Caki2 (cell line): Measurements from ENCODE around the gene RBM41. TPM values are rescaled to one million over a fixed set of nuclear protein-coding genes. Genes with fewer than 3 reads are reported as not detected.
A peak's percentile ranks its signal among the peaks of the same experiment; 100 is the strongest.
"Not testable (repeated sequence)": the region's sequence is repeated elsewhere in the genome, so short reads cannot be mapped to it uniquely, and the experiment has no call there.

ENCODE experiments used
- DNase-seq: peaks from one replicate; pipeline ENCODE4 v3.0.0-alpha.2; 2015; ENCODE audit warnings: low read depth
- in situ Hi-C: cut with HindIII; loops from 2 replicates; pipeline ENCODE4 v1.10.0; 2016; ENCODE audit warnings: low sequenced_read_pairs, low pct_unique_long_range_greater_than_20kb, mixed read lengths
- total RNA-seq: library from RNA; depleted of rRNA; stranded (reverse); fragments of >200 nt; shearing (Covaris generic); gene quantifications from 2 replicates; pipeline ENCODE4 v1.2.3, GENCODE V29; 2014; ENCODE audit warnings: low replicate concordance; rRNA removed

Gene RBM41
- total RNA-seq, result 14.8 and 16.7 TPM in 2 replicates

DNA sequence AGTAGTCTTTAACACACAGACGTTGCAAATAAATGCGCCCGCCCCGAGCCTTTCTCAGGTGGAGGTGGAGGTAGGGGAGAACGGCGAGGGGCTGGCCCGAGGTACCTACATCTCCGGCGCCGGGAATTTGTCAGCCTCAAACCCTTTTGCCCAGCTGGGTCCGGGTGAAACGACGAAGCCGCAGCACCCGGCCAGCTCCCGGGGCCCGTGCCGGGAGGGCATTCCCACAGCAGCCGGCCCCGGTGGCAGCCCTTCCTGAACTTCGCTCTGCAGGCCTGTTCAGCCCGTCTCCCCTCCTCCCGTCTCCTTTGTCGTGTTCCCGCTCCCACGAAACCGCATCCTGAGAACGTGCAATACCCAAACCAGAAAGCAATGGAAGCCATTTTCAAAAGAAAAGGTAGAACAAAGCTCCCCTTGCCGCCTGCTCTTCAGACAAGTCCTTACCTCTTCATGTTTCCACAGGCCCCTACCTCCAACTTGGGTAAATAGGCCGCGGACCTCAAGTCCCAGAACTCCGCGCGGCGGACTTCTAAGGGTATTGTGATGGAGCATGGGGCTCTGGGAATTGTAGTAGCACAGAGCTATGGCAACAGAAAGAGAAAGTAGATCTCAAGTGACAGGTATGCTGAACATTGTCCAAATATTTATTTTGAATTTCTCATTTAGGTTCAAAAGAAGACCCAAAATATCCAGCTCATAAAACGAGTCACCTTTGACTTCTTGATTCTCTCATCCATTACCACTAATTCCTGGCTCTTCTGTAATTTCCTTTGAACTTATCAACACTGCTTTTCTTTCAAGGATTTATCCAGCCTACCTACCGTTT lies at the start of gene RBM41:
Gene RBM41 (minus strand): TSS at position 501 of the 826 bp plus-strand sequence. CDS start 49 bp downstream, at position 452.
- DNase-seq, result peak; percentile 75
- in situ Hi-C loops, result no loop called here

DNA sequence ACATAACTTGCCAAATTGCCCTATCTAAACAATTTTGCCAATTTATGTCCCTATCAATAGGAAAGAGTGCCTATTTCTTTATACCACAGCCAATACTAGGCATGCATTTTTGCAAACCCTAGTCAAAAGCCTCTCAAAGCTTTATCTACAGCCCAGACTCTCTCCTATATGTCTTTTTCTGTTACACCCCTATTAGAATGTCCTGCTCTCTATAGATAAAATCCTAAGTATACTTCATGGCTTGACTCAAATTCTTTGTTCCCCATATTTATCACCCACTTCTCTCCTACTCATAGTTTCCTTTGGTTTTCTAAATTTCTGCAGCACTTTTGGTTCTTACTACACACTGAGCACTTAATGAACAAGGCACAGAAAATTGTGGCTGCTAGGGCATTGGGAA lies 49.6 kb upstream of the RBM41 start:
- DNase-seq, result no peak
- in situ Hi-C loops, result no loop called here

DNA sequence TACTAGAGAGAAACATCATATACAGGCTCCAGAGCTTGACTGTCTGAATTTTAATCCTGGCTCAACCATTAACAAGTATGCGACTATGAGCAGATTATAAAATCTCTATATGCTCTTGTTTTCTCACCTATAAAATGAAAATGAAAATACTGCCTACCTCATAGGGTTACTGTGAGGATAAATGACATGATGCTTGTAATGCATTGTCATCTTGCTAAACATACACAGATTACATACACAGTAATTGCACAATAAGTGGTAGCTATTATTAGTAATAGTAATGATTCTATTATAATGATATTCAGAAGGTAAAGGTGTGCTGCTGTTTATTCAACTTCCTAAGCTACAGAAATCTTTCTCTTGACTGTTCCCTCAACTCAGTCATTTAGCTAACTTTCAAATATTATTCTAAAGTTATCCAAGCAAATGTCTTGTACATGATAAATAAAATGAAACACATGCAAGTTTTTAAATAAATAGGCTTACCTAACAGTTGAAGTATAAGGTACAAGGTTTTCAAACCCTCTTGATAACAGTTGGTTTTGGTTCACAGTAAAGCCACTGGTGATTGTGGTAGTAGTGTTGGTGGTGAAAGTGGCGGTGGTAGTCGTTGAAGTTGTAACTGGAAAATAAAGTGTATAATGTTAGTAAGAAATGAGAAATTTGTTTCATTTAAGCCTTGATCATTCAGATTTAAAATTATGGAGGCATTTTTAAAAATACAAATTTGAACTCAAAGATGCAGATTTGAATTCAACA lies 48.7 kb upstream of the RBM41 start:
- DNase-seq, result no peak
- in situ Hi-C loops, result no loop called here

DNA sequence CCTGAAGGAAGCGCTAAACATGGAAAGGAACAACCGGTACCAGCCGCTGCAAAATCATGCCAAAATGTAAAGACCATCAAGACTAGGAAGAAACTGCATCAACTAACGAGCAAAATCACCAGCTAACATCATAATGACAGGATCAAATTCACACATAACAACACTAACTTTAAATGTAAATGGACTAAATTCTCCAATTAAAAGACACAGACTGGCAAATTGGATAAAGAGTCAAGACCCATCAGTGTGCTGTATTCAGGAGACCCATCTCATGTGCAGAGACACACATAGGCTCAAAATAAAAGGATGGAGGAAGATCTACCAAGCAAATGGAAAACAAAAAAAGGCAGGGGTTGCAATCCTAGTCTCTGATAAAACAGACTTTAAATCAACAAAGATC lies 39.0 kb upstream of the RBM41 start:
- in situ Hi-C loops, DNase-seq: not testable (repeated sequence)

DNA sequence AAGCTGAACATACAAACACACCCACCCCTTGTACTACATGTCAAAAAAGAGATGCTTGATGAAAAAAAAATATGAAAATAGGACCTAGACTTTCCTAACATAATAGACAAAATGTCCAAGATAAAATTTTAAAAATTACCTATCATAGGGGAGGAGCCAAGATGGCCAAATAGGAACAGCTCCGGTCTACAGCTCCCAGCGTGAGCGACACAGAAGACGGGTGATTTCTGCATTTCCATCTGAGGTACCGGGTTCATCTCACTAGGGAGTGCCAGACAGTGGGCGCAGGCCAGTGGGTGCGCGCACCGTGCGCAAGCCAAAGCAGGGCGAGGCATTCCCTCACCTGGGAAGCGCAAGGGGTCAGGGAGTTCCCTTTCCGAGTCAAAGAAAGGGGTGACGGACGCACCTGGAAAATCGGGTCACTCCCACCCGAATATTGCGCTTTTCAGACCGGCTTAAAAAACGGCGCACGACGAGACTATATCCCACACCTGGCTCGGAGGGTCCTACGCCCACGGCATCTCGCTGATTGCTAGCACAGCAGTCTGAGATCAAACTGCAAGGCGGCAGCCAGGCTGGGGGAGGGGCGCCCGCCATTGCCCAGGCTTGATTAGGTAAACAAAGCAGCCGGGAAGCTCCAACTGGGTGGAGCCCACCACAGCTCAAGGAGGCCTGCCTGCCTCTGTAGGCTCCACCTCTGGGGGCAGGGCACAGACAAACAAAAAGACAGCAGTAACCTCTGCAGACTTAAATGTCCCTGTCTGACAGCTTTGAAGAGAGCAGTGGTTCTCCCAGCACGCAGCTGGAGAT lies 37.2 kb upstream of the RBM41 start:
- DNase-seq, in situ Hi-C loops: not testable (repeated sequence)

DNA sequence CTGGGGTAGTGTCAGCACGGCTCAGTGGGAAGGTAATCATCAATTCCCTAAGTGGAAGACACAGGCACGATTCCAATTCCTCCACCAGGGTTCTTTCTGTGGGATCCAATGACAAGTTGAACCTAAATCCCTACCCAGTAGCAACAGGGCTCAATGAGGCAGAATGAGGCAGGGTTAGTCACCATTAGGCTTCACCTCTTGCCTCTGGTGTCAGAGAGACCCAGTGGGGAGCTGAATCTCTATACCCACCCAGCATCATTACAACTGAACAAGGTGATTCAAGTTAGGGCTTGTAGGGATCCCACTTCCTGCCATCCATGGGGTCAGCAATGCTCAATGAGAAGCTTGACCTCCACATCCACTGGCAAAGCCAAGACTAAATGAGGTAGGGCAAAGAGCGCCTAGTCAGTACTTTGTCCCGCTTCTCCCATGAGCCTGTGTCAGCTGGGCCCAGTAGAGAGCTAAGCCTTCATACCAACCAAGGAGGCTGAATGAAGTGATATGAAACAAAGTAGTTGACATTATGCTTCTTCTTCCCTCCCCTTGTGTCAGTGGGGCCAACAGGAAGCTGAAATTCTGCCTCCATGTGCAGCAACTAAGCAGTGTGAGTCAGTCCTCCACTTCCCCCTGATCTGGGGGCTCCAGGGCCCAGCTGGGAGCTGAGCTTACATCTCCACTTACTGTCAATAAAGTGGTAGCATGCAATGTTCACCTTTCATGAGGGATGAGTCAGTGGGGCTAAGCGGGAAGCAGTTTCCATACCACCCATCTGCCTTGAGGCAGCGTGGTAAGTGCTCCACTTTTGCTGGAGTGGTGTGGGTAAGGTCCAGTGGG lies 36.4 kb upstream of the RBM41 start:
- DNase-seq, result peak; percentile 27
- in situ Hi-C loops, result no loop called here

DNA sequence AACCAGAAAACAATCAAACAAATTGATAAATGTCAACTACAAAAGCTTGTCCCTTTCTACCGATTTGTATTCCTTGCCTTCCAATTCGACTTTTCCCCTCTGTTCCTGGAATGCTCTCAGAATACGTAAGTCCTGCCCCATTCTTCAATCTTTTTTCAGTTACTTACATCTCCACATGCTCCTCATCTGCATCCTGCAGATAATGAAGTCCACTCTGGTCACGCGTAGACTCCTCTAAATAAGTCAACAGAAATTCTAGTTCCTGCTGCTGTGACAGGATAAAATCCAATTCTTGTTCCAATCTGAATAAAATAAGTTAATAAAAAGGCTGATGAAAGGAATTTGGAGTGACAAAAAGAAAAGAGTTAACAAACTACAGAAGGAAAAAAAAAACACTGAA lies 34.4 kb upstream of the RBM41 start:
- no peak for DNase-seq
- in situ Hi-C loops, result no loop called here

DNA sequence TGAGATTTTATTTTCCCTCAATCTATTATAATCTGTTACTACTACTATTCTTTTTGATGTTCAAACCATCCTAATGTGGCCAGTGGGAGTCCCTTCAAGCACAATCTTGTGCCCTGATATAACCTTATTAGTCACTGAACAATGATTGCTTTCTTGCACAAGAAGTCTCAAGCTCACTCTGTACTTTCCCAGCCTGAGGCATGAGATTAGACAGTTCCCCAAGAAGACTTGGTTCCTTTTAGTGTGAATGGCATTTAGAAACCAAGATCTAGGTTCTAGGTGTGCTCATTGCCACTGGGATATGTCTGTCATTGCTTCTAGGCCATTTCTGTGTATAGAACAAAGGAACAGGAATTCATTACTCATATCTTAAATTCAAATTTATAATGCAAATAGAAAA lies 28.0 kb upstream of the RBM41 start:
- in situ Hi-C loops, result no loop called here
- no peak for DNase-seq

DNA sequence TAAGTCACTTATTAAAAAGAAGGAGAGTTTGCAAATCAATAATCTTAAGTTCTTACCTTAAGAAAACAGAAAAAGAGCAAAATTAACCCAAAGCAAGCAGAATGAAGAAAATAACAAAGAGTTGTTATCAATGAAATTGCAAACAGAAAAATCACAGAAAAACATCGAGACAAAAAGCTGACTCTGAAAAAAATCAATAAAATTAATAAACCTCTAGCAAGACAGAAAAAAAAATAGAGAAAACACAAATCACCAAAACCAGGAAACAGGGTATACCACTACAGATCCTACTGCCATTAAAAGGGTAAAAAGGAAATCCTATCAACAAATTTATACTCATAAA lies 17.3 kb upstream of the RBM41 start:
- no peak for DNase-seq
- in situ Hi-C loops, result no loop called here

DNA sequence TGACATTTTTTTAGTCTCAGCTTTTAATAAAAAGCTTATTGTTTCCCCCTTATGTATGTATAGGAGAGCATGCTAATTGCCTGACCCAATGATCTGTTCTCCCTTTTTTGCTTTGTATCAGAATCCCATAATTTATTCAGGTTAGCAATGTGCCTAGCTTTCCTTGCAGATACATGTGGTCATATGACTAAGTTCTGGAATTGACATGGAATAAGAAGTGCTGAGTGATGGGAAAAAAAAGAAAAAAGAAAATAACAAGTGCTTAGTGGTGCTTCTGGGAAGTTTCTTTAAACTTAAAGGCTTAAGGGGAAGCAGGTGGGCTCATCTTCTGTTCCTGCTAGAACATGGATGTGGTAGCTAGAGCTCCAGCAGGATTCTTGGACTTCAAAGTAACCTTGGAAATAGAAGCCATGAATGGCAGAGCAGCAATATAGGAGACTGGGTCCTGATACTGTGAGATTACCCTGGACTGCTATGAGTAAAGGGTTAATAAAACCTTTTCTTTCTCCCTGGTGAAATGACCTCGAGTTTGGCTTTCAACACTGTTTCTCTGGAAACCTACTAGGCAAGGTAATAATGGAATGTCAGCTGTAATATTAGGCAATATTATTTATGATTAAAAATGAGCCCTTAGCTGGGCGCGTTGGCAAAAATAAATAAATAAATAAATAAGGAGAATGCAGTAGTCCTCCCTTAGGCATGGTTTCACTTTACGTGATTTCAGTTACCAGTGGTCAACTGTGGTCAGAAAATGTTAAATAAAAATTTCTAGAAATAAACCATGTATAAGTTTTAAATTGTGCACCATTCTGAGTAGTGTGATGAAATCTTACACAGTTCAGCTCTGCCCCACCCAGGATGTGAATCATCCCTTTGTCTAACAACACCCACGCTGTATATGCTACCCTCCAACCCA lies 16.7 kb upstream of the RBM41 start:
- peak; percentile 35 for DNase-seq
- in situ Hi-C loops, result no loop called here

DNA sequence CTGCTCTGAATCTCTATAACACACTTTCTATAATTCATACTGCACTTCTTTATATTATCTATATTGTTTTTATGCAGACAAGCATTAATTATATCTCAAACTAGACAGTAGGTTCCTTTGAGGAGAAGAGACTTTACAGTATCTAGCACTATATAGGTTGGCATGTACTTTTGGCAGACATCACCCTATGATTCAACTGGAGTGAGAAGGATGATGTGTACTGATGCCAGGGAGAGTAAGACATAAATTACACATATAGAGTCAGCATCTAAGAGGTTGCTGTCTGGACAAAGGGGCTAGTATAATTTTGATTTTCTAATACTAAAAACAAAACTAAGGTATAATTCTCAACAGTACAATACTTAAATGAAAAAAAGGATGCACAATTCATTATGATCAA lies 5.1 kb upstream of the RBM41 start:
- in situ Hi-C loops, result no loop called here
- DNase-seq, result no peak

DNA sequence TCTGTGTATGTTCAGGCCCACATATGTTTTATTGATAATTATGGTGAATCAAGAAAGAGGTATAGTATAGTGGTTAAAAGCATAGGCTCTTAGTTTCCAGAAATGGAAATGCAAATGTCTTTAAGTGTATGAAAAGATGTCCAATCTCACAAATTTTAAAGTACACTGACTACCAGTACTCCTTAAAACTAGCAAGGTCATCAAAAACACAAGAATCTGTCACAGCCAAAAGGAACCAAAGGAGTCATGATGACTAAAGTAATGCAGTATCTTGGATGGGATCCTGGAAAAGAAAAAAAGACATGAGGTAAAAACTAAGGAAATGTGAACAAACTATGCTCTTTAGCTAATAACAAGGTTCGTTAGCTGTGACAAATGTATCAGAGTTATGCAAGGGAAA lies 661 bp upstream of the RBM41 start:
- in situ Hi-C loops, result no loop called here

DNA sequence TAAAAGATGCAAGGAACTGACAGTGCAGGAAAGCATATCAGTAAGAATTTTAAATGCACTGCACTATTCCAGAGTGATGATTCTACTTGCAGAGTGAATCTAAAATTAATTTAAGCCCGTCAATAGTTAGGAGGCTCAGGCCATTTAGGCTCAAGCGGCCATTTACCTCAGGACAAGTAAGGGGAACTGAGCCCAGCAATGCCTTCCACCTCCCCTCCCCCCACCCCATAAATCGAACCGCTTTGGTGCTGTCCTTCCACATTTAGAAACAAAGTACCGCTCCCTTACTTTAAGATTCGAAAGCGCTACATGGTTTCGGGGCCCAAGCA lies 665 bp downstream of the RBM41 start:
- no peak for DNase-seq
- in situ Hi-C loops, result no loop called here

More for the DNA sequence above, 661 bp upstream of the RBM41 start:
- no peak for DNase-seq

DNA sequence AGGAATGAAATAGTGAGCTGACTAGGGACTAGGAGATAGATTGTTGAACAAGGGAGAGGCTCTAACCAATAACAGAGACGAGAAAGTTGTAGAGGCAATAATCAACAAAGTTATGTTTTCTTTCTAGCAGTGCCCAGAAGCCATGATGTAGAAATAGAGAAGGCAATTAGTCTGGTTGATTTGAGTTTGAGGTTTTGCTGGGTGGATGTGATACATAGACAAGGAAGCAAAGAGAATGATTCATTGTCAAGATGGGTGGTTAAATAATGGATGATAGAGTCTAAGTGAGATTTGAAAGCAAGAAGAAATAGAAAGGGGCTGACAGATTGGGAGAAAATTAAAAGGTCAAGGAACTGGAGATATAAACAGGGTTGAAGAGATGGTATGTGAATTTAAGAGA lies 11.2 kb downstream of the RBM41 start:
- in situ Hi-C loops, result no loop called here
- DNase-seq, result no peak

DNA sequence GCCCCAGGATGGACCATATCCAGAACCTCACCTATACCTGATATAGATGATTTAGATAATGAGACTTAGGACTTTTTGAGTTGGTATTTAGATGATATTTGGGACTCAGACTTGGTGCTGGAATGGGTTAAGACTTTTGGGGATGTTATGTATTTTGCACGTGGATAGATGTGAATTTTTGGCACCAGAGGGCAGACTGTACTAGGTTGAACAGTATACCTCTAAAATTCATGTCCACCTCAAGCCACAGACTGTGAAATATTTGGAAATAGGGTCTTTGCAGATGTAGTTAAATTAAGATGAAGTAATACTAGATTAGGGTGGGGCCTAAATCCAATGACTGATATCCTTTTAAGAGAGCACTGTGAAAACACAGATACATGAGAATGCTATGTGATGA lies 15.6 kb downstream of the RBM41 start:
- peak; percentile 6 for DNase-seq
- in situ Hi-C loops, result no loop called here

DNA sequence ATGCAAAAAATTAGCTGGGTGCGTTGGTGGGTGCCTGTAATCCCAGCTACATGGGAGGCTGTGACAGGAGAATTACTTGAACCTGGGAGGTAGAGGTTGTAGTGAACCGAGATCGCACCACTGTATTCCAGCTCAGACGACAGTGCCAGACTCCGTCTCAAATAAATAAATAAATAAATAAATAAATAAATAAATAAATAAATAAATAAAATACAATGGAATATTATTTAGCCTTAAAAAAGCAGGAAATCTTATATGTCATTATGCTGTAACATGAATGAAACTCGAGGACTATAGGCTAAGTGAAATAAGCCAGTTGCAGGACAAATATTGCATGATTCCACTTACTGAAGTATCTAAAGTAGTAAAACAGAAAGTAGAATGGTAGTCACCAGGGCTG lies 42.5 kb downstream of the RBM41 start:
- in situ Hi-C loops, result no loop called here
- DNase-seq, result no peak

DNA sequence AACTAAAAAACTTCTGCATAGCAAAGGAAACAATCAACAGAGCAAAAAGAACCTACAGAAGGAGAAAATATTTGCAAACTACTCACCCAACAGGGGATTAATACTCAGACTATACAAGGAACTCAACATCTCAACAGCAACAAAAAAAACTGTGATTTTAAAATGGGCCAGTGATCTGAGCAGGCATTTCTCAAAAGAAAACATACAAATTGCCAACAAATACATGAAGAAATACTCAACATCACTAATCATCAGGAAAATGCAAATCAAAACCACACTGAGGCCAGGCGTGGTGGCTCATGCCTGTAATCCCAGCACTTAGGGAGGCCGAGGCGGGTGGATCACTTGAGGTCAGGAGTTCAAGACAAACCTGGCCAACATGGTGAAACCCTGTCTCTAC lies 60.9 kb downstream of the RBM41 start:
- in situ Hi-C loops, result not testable (repeated sequence)
- peak; percentile 1 for DNase-seq
